ENCODE results near the gene KCNQ1. TPM values are rescaled to one million over a fixed set of nuclear protein-coding genes. Genes with fewer than 3 reads are reported as not detected.

Gene KCNQ1
- total and polyA plus RNA-seq, 2 donors (not counting 3 experiments of a cell fraction or from before 2014, with no cell fraction given), result 0.07 to 0.09 TPM

GRCh38 chr11:2849994-2850770 lies 405.4 kb downstream of the KCNQ1 start:
- POLR2A ChIA-PET, result no interaction called here
- Histone ChIP-seq H3K9me1 (replicated peaks; ENCODE audit: control insufficient read depth, extremely low read depth, insufficient read depth, low read length) (no peaks in the 10 kb centered on the region), H3K4me2 (ENCODE audit: insufficient read depth, low read length) (no peak overlapping the region), H4K20me1 (replicated peaks; ENCODE audit: control insufficient read depth, extremely low read depth, insufficient read depth, low read length) (no peaks in the 10 kb centered on the region), H3K9ac (replicated peaks; ENCODE audit: extremely low read depth, insufficient read depth, low read length) (no peak overlapping the region), H3K27me3 (ENCODE audit: control insufficient read depth in 2 of 2, insufficient read depth in 2 of 2, low read length in 2 of 2) (no peaks in the 10 kb centered on the region), H3K79me2 (ENCODE audit: control insufficient read depth, insufficient read depth, low read length) (no peaks in the 10 kb centered on the region), H3K27ac (ENCODE audit: insufficient read depth, low read depth, low read length) (no peak overlapping the region), H3K4me1 (ENCODE audit: control insufficient read depth, extremely low read depth, insufficient read depth, low read length) (no peaks in the 10 kb centered on the region), H3K4me3 (replicated peaks in 1 of 3; ENCODE audit: insufficient read depth in 1 of 3, low read depth in 1 of 3, low read length in 3 of 3) (no peak overlapping the region), H3K36me3 (ENCODE audit: control insufficient read depth in 2 of 2, extremely low read depth in 1 of 2, insufficient read depth in 2 of 2, low read length in 2 of 2) (no peaks in the 10 kb centered on the region), H2AFZ (ENCODE audit: low read depth, low read length) (no peak overlapping the region), H3K9me3 (replicated peaks; ENCODE audit: control insufficient read depth, insufficient read depth, low read length) (no peaks in the 10 kb centered on the region)
- no peak for FAIRE-seq
- TF ChIP-seq MAX (IDR thresholded peaks at IDR 0.05; ENCODE audit: insufficient read depth, insufficient read length) (no peak), GATA2 (IDR thresholded peaks at IDR 0.05; ENCODE audit: insufficient read depth, insufficient read length, low read depth, low read length) (no peak), POLR2AphosphoS5 (IDR thresholded peaks at IDR 0.05; ENCODE audit: insufficient read depth, low read depth, low read length) (no peak), FOS (IDR thresholded peaks at IDR 0.05; ENCODE audit: borderline replicate concordance, insufficient read depth, low read length) (no peak), JUN (IDR thresholded peaks at IDR 0.05; ENCODE audit: borderline replicate concordance, insufficient read depth, insufficient read length, low read depth) (no peak), POLR2A (IDR thresholded peaks at IDR 0.05; ENCODE audit: low read depth, low read length) (no peak), MYC (IDR thresholded peaks at IDR 0.05; ENCODE audit: low read depth, low read length) (no peak), EZH2 (IDR thresholded peaks at IDR 0.05; ENCODE audit: borderline replicate concordance, low read depth, low read length, severe bottlenecking) (no peak)
- TF ChIP-seq, protein P1, sequence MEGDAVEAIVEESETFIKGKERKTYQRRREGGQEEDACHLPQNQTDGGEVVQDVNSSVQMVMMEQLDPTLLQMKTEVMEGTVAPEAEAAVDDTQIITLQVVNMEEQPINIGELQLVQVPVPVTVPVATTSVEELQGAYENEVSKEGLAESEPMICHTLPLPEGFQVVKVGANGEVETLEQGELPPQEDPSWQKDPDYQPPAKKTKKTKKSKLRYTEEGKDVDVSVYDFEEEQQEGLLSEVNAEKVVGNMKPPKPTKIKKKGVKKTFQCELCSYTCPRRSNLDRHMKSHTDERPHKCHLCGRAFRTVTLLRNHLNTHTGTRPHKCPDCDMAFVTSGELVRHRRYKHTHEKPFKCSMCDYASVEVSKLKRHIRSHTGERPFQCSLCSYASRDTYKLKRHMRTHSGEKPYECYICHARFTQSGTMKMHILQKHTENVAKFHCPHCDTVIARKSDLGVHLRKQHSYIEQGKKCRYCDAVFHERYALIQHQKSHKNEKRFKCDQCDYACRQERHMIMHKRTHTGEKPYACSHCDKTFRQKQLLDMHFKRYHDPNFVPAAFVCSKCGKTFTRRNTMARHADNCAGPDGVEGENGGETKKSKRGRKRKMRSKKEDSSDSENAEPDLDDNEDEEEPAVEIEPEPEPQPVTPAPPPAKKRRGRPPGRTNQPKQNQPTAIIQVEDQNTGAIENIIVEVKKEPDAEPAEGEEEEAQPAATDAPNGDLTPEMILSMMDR (IDR thresholded peaks at IDR 0.05; ENCODE audit: extremely low read depth in 1 of 2, insufficient read depth in 1 of 2, low read depth in 1 of 2, low read length in 2 of 2), result no peak
- no TSS peak for BruUV-seq (replicated peaks)
- dilution Hi-C loops (cut with MboI; ENCODE audit: extremely low pct_ligation_motif_present, low sequenced_read_pairs) (no loop called here), intact Hi-C loops (cut with micrococcal nuclease) (no loop called here)
- CTCF ChIA-PET, result no interaction called here
- DNase-seq (ENCODE audit: low read depth, low spot score), result no peak
